Activated naive CD8-positive, alpha-beta T cell treated with anti-CD3 and anti-CD28 coated beads, Interleukin-2, amount 10 ng/mL, durations not matched to agents 7 days and 5 days (primary cell): ENCODE measurements around the gene BNIP2. TPM values are rescaled to one million over a fixed set of nuclear protein-coding genes. Genes with fewer than 3 reads are reported as not detected.
"Not testable (repeated sequence)": the region's sequence is repeated elsewhere in the genome, so short reads cannot be mapped to it uniquely, and the experiment has no call there.

Experiments
- ATAC-seq: fragments of 150-1000 bp; cut with Tn5 transposase; one replicate; pipeline ENCODE4 v1.10.0; 2021; ENCODE audit warnings: low read depth, moderate library complexity
- POLR2A ChIA-PET: fragments of 350-600 bp; sonication (Branson Sonifier 250); formaldehyde crosslinking; loops from one replicate; lab custom pipeline; 2021; ENCODE audit warnings: antibody characterized with exemption; lab: Charles Lee
- DNase-seq: peaks from one replicate; pipeline ENCODE4 v3.0.0; 2021
- H3K27ac Mint-ChIP-seq: one replicate; pipeline ENCODE4 v1.8.0; 2022; ENCODE audit warnings: mild to moderate bottlenecking, mixed read lengths
- H3K27me3 Mint-ChIP-seq: one replicate; pipeline ENCODE4 v1.8.0; 2022; ENCODE audit warnings: mild to moderate bottlenecking, moderate library complexity, mixed read lengths
- H3K36me3 Mint-ChIP-seq: one replicate; pipeline ENCODE4 v1.8.0; 2021; ENCODE audit warnings: mild to moderate bottlenecking, mixed read lengths
- H3K4me1 Mint-ChIP-seq: one replicate; pipeline ENCODE4 v1.8.0; 2021; ENCODE audit warnings: mixed read lengths
- H3K4me3 Mint-ChIP-seq: one replicate; pipeline ENCODE4 v1.8.0; 2022; ENCODE audit warnings: mild to moderate bottlenecking, moderate library complexity, mixed read lengths
- H3K9me3 Mint-ChIP-seq: one replicate; pipeline ENCODE4 v1.8.0; 2021; ENCODE audit warnings: mixed read lengths
- total RNA-seq, 2 experiments: library from RNA; stranded (reverse); gene quantifications; one replicate each; pipeline ENCODE4 v1.2.3, GENCODE V29; 2021

BNIP2 gene
- total RNA-seq, 2 experiments from 2014 or later = 79.7 to 80.2 TPM

GRCh38 chr15:59646277-59646676 lies 42.8 kb downstream of the BNIP2 start:
- DNase-seq = no peak
- Mint-ChIP-seq H3K4me1 (peaks cover 5% of the 10 kb centered on the region), H3K27ac (no peak overlapping the region), H3K4me3 (no peak overlapping the region), H3K9me3 (no peaks in the 10 kb centered on the region), H3K36me3 (peaks cover 27% of the 10 kb centered on the region), H3K27me3 (no peaks in the 10 kb centered on the region)
- POLR2A ChIA-PET = no interaction called here
- no peak for ATAC-seq

- DNase-seq, H3K4me3 Mint-ChIP-seq, H3K9me3 Mint-ChIP-seq, ATAC-seq, H3K27ac Mint-ChIP-seq, H3K4me1 Mint-ChIP-seq, H3K27me3 Mint-ChIP-seq: not testable (repeated sequence)
- POLR2A ChIA-PET = interaction anchor here (0.6 to 0.7 kb wide), 2 partner anchors 35 to 444 kb away, joined by 3 to 5 read pairs; no protein-coding TSS in a partner anchor
- peaks cover 28% of the 10 kb centered on the region for H3K36me3 Mint-ChIP-seq
Observed at GRCh38 chr15:59645812-59646211, 43.3 kb downstream of the BNIP2 start.

- no peak overlapping the region for H3K27ac Mint-ChIP-seq
- POLR2A ChIA-PET = no interaction called here
Observed at GRCh38 chr15:59644756-59645155, 44.4 kb downstream of the BNIP2 start.

GRCh38 chr15:59642351-59642750 lies 46.8 kb downstream of the BNIP2 start:
- DNase-seq (no peak), ATAC-seq (no peak)
- Mint-ChIP-seq H3K36me3 (peaks cover 18% of the 10 kb centered on the region), H3K4me1 (peaks cover 4% of the 10 kb centered on the region), H3K27ac (no peak overlapping the region), H3K9me3 (no peaks in the 10 kb centered on the region), H3K27me3 (no peaks in the 10 kb centered on the region), H3K4me3 (no peak overlapping the region)
- POLR2A ChIA-PET = no interaction called here

More at GRCh38 chr15:59644756-59645155, 44.4 kb downstream of the BNIP2 start:
- Mint-ChIP-seq H3K4me3 (no peak overlapping the region), H3K36me3 (peaks cover 20% of the 10 kb centered on the region), H3K4me1 (peaks cover 4% of the 10 kb centered on the region), H3K27me3 (no peaks in the 10 kb centered on the region), H3K9me3 (no peaks in the 10 kb centered on the region)
- DNase-seq (no peak), ATAC-seq (no peak)

GRCh38 chr15:59637507-59637906 lies 51.6 kb downstream of the BNIP2 start:
- H3K9me3 Mint-ChIP-seq, POLR2A ChIA-PET, DNase-seq, H3K27me3 Mint-ChIP-seq, H3K27ac Mint-ChIP-seq, H3K4me1 Mint-ChIP-seq, ATAC-seq, H3K4me3 Mint-ChIP-seq: not testable (repeated sequence)
- peaks cover 10% of the 10 kb centered on the region for H3K36me3 Mint-ChIP-seq

- POLR2A ChIA-PET = no interaction called here
- no peak overlapping the region for H3K4me3 Mint-ChIP-seq
- peaks cover 7% of the 10 kb centered on the region for H3K36me3 Mint-ChIP-seq
- DNase-seq (no peak), ATAC-seq (no peak)
- no peak overlapping the region for H3K27ac Mint-ChIP-seq
- no peaks in the 10 kb centered on the region for H3K4me1 Mint-ChIP-seq
- peaks cover 8% of the 10 kb centered on the region for H3K27me3 Mint-ChIP-seq
- H3K9me3 Mint-ChIP-seq = no peaks in the 10 kb centered on the region
Observed at GRCh38 chr15:59636184-59636583, 52.9 kb downstream of the BNIP2 start.

GRCh38 chr15:59632714-59633113 lies 56.4 kb downstream of the BNIP2 start:
- Mint-ChIP-seq H3K27me3 (peaks cover 12% of the 10 kb centered on the region), H3K36me3 (peaks cover 6% of the 10 kb centered on the region), H3K27ac (no peak overlapping the region), H3K9me3 (no peaks in the 10 kb centered on the region), H3K4me3 (no peak overlapping the region), H3K4me1 (no peaks in the 10 kb centered on the region)
- ATAC-seq = no peak
- POLR2A ChIA-PET = no interaction called here
- DNase-seq = no peak

- POLR2A ChIA-PET = no interaction called here
- no peak overlapping the region for H3K27ac Mint-ChIP-seq
- peaks cover 2% of the 10 kb centered on the region for H3K4me1 Mint-ChIP-seq
- peaks cover 27% of the 10 kb centered on the region for H3K27me3 Mint-ChIP-seq
- no peaks in the 10 kb centered on the region for H3K9me3 Mint-ChIP-seq
- ATAC-seq = peak; percentile 78
- H3K4me3 Mint-ChIP-seq = no peak overlapping the region
- peak; percentile 57 for DNase-seq
- H3K36me3 Mint-ChIP-seq = no peaks in the 10 kb centered on the region
Observed at GRCh38 chr15:59622289-59622688, 66.8 kb downstream of the BNIP2 start.

GRCh38 chr15:59618406-59618805 lies 70.7 kb downstream of the BNIP2 start:
- Mint-ChIP-seq H3K27ac (no peak overlapping the region), H3K9me3 (peaks cover 5% of the 10 kb centered on the region), H3K36me3 (peaks cover 4% of the 10 kb centered on the region), H3K4me3 (no peak overlapping the region), H3K4me1 (peaks cover 10% of the 10 kb centered on the region), H3K27me3 (peaks cover 37% of the 10 kb centered on the region)
- DNase-seq = no peak
- POLR2A ChIA-PET = no interaction called here
- ATAC-seq = no peak

GRCh38 chr15:59616379-59616778 lies 72.7 kb downstream of the BNIP2 start:
- no peak overlapping the region for H3K4me3 Mint-ChIP-seq
- no peak for ATAC-seq
- H3K9me3 Mint-ChIP-seq = peaks cover 8% of the 10 kb centered on the region
- H3K27me3 Mint-ChIP-seq = peaks cover 47% of the 10 kb centered on the region
- H3K27ac Mint-ChIP-seq = no peak overlapping the region
- H3K36me3 Mint-ChIP-seq = peaks cover 4% of the 10 kb centered on the region
- POLR2A ChIA-PET = no interaction called here
- no peak for DNase-seq
- H3K4me1 Mint-ChIP-seq = peaks cover 8% of the 10 kb centered on the region

- POLR2A ChIA-PET = no interaction called here
- H3K36me3 Mint-ChIP-seq = peaks cover 5% of the 10 kb centered on the region
- H3K4me3 Mint-ChIP-seq = no peak overlapping the region
- H3K27me3 Mint-ChIP-seq = peaks cover 47% of the 10 kb centered on the region
- peaks cover 10% of the 10 kb centered on the region for H3K4me1 Mint-ChIP-seq
- peaks cover 9% of the 10 kb centered on the region for H3K9me3 Mint-ChIP-seq
- ATAC-seq (no peak), DNase-seq (no peak)
- H3K27ac Mint-ChIP-seq = no peak overlapping the region
Observed at GRCh38 chr15:59615661-59616060, 73.5 kb downstream of the BNIP2 start.

GRCh38 chr15:59614153-59614552 lies 75.0 kb downstream of the BNIP2 start:
- Mint-ChIP-seq H3K36me3 (peaks cover 5% of the 10 kb centered on the region), H3K4me3 (no peak overlapping the region), H3K27ac (no peak overlapping the region), H3K27me3 (peaks cover 45% of the 10 kb centered on the region), H3K9me3 (peaks cover 9% of the 10 kb centered on the region), H3K4me1 (peaks cover 10% of the 10 kb centered on the region)
- ATAC-seq (no peak), DNase-seq (no peak)
- POLR2A ChIA-PET = no interaction called here

GRCh38 chr15:59611276-59612260 lies 77.6 kb downstream of the BNIP2 start, which contains the start of gene GCNT3:
GCNT3 (plus strand) TSS chr15:59611783; CDS start chr15:59618239, 6,456 bp downstream.
- Mint-ChIP-seq H3K27me3 (peaks cover 45% of the 10 kb centered on the region), H3K4me1 (peaks cover 10% of the 10 kb centered on the region), H3K4me3 (no peak within 1 kb of the TSS), H3K27ac (no peak within 1 kb of the TSS), H3K9me3 (peaks cover 9% of the 10 kb centered on the region), H3K36me3 (peaks cover 5% of the 10 kb centered on the region)
- no peak for DNase-seq
- POLR2A ChIA-PET = no interaction called here
- ATAC-seq = no peak
